Right lobe of liver (tissue), 6 donors: ENCODE data around the gene LRP3. TPM values are rescaled to one million over a fixed set of nuclear protein-coding genes. Genes with fewer than 3 reads are reported as not detected.
A peak's percentile ranks its signal among the peaks of the same experiment; 100 is the strongest.

ENCODE experiments used
- ATAC-seq, 4 donors: fragments of 200-7000 bp; cut with Tn5 transposase; one replicate each; pipeline ENCODE4 v1.9.1; 2020; ENCODE audit warnings: mild to moderate bottlenecking in 4 of 4, moderate library complexity in 4 of 4
- DNase-seq, 3 donors: peaks; one replicate each; pipeline ENCODE4 v3.0.0-alpha.2; 2020
- H3K27ac ChIP-seq, 3 donors: fragments of 200-600 bp; one replicate each; pipeline ENCODE4 v1.8.0; 2022
- H3K27me3 ChIP-seq, 2 donors: fragments of 200-600 bp; one replicate each; pipeline ENCODE4 v1.8.0; 2022
- H3K36me3 ChIP-seq, 4 donors: fragments of 200-600 bp; sonication (generic) in 1 of 4; one replicate each; pipeline versions ENCODE4 v1.5.1 to v1.8.0; 2017 to 2022; ENCODE audit warnings: control low read depth in 1 of 4
- H3K4me1 ChIP-seq, 4 donors: fragments of 200-600 bp; sonication (generic) in 1 of 4; one replicate each; pipeline versions ENCODE4 v1.5.1 to v1.8.0; 2017 to 2022; ENCODE audit warnings: control low read depth in 1 of 4
- H3K4me3 ChIP-seq, 3 donors: fragments of 200-600 bp; one replicate each; pipeline ENCODE4 v1.8.0; 2022
- H3K9me3 ChIP-seq, 4 donors: fragments of 200-600 bp; sonication (generic) in 1 of 4; one replicate each; pipeline versions ENCODE4 v1.5.1 to v1.8.0; 2017 to 2022; ENCODE audit warnings: control low read depth in 1 of 4
- CTCF ChIP-seq, 4 donors: fragments of 200-600 bp in 3 of 4; fragments of 450-650 bp in 1 of 4; IDR thresholded peaks; one replicate each; pipeline versions ENCODE4 v1.5.1 to v1.8.0; 2016 to 2022; ENCODE audit warnings: antibody characterized with exemption in 4 of 4, mild to moderate bottlenecking in 2 of 4
- POLR2A ChIP-seq: fragments of 450-650 bp; IDR thresholded peaks from one replicate; pipeline ENCODE4 v1.6.1; 2017; ENCODE audit warnings: antibody characterized with exemption, mild to moderate bottlenecking
- WGBS: methylation state at CpG from one replicate; pipeline ENCODE4 v1.1.6; 2018; ENCODE audit warnings: low coverage, low lambda C conversion rate; ENCODE audit not compliant: insufficient coverage; ENCODE audit errors: missing lambda C conversion rate; 5-methylcytosine and 5-hydroxymethylcytosine counted together
- intact Hi-C, 2 donors: fragments of 100-400 bp; cut with DNase I; formaldehyde crosslinking; loops; one replicate each; pipeline versions ENCODE4 v1.11.2 to v1.14.1; 2022
- total RNA-seq, 6 experiments: library from RNA; depleted of rRNA in 2 of 6; stranded (reverse); fragments of >200 nt in 2 of 6; fragmentation: NEBNext Ultra II Directional in 3 of 6; extraction: Animal tissue kit (Norgen Biotek cat#: 25700) in 3 of 6; gene quantifications; one replicate each; pipeline versions ENCODE4 v1.1.0 to v1.2.4, GENCODE V29; 2016 to 2023
- donor health status: DM: no; HTN: yes; CAD: no.
- donor health status: DM: no; HTN: no; CAD: no.
- donor health status: DM: no; HTN: no; CAD: no.
- donor health status: DM: no; HTN: yes; CAD: no.
- donor health status: DM: no; HTN: yes; CAD: no.

LRP3 gene
- total RNA-seq, 6 experiments from 2014 or later, result 25.2 to 40.7 (median 33.7) TPM

- Histone ChIP-seq H3K36me3 (no peaks in the 10 kb centered on the region), H3K27me3 (no peaks in the 10 kb centered on the region), H3K4me1 (peaks cover 0 to 22% (median 0%) of the 10 kb centered on the region in 4 donors), H3K4me3 (no peak overlapping the region), H3K9me3 (no peaks in the 10 kb centered on the region), H3K27ac (no peak overlapping the region)
- intact Hi-C loops, result no loop called here
- DNase-seq (peak; percentile 60 to 84 (median 77)), ATAC-seq (peak; percentile 72 to 88 (median 82))
- 80% methylated on average over 1 of the region's 30 CpGs for WGBS
- no peak for TF ChIP-seq CTCF (IDR thresholded peaks at IDR 0.05)
- TF ChIP-seq POLR2A, result no peak
Observed at GRCh38 chr19:33212436-33213172, 18.5 kb downstream of the LRP3 start.

GRCh38 chr19:33214596-33214995 lies 20.5 kb downstream of the LRP3 start:
- intact Hi-C loops, result no loop called here

GRCh38 chr19:33215438-33216197 lies 21.5 kb downstream of the LRP3 start:
- Histone ChIP-seq H3K27me3 (no peaks in the 10 kb centered on the region), H3K4me1 (no peaks in the 10 kb centered on the region), H3K4me3 (no peak overlapping the region), H3K36me3 (no peaks in the 10 kb centered on the region), H3K27ac (no peak overlapping the region), H3K9me3 (no peaks in the 10 kb centered on the region)
- intact Hi-C loops, result no loop called here
- no peak for ATAC-seq
- no peak for DNase-seq
- WGBS, result 85% methylated on average over 6 of the region's 19 CpGs
- TF ChIP-seq POLR2A (no peak), CTCF (IDR thresholded peaks at IDR 0.05) (no peak)

More at GRCh38 chr19:33214596-33214995, 20.5 kb downstream of the LRP3 start:
- H3K27ac ChIP-seq, result no peak overlapping the region
- no peak for TF ChIP-seq POLR2A
- peak in 1 of 4 donors; percentile 18 for TF ChIP-seq CTCF (IDR thresholded peaks at IDR 0.05)
- no peaks in the 10 kb centered on the region for H3K9me3 ChIP-seq
- no peaks in the 10 kb centered on the region for H3K36me3 ChIP-seq
- no peaks in the 10 kb centered on the region for H3K27me3 ChIP-seq
- peaks cover 0 to 2% (median 0%) of the 10 kb centered on the region in 4 donors for H3K4me1 ChIP-seq
- ATAC-seq, result peak in 1 of 4 donors; percentile 25
- WGBS, result 50% methylated on average over 2 of the region's 6 CpGs
- no peak for DNase-seq
- no peak overlapping the region for H3K4me3 ChIP-seq

GRCh38 chr19:33216198-33216830 lies 22.2 kb downstream of the LRP3 start:
- intact Hi-C loops, result no loop called here
- DNase-seq (no peak), ATAC-seq (no peak)
- H3K27me3 ChIP-seq, result no peaks in the 10 kb centered on the region
- H3K9me3 ChIP-seq, result no peaks in the 10 kb centered on the region
- H3K4me1 ChIP-seq, result no peaks in the 10 kb centered on the region
- TF ChIP-seq CTCF (IDR thresholded peaks at IDR 0.05) (no peak), POLR2A (no peak)
- no peak overlapping the region for H3K27ac ChIP-seq
- no peak overlapping the region for H3K4me3 ChIP-seq
- WGBS, result 59% methylated on average over 6 of the region's 12 CpGs
- H3K36me3 ChIP-seq, result no peaks in the 10 kb centered on the region
